Suppressor macrophage (primary cell): ENCODE measurements around the gene LGALS9C.
"Not testable (repeated sequence)": the region's sequence is repeated elsewhere in the genome, so short reads cannot be mapped to it uniquely, and the experiment has no call there.

Source experiments
- DNase-seq, 4 experiments: peaks; one replicate each; pipeline ENCODE4 v3.0.0-alpha.2; 2020 to 2022

The LGALS9C gene

GRCh38 chr17:18530405-18530804, 53.8 kb downstream of the LGALS9C start:
- DNase-seq = not testable (repeated sequence)

- not testable (repeated sequence) for DNase-seq
Observed at GRCh38 chr17:18542234-18542633, 65.6 kb downstream of the LGALS9C start.

GRCh38 chr17:18542907-18543306, 66.3 kb downstream of the LGALS9C start:
- DNase-seq = not testable (repeated sequence)
